Uterus (tissue), 2 donors: ENCODE results near the gene GALNTL6.

ENCODE experiments used
- POLR2A ChIP-seq, 2 donors: fragments of 450-650 bp; IDR thresholded peaks; one replicate each; pipeline ENCODE4 v1.6.1; 2016; ENCODE audit warnings: antibody characterized with exemption in 2 of 2, mild to moderate bottlenecking in 1 of 2, moderate library complexity in 1 of 2
- TF ChIP-seq, protein P1 (sequence below), 4 experiments: fragments of 200-600 bp in 2 of 4; fragments of 450-650 bp in 2 of 4; sonication (generic) in 2 of 4; IDR thresholded peaks; one replicate each; pipeline ENCODE4 v1.5.1; 2016 to 2019; ENCODE audit warnings: antibody characterized with exemption in 4 of 4, mild to moderate bottlenecking in 2 of 4, moderate library complexity in 1 of 4

DNA sequence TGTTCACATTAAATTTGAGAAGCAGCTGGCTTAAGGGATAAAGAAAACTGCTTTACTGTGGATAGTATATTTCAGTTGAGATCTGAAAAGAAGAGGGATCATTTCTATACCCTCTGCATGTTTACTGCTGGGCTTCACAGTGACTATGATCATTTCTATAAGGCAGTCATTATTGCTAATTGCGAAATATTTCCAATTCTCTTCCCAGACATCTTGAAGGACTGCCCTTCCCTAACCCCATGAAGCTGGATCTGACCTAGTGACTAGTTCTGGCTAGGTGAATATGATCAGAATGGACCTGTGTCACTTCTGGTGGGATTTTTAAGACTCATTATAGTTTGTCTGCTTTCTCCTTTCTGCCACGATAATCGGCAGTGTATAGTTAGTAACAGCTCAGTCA, 848.9 kb downstream of the GALNTL6 start:
- TF ChIP-seq, protein P1, sequence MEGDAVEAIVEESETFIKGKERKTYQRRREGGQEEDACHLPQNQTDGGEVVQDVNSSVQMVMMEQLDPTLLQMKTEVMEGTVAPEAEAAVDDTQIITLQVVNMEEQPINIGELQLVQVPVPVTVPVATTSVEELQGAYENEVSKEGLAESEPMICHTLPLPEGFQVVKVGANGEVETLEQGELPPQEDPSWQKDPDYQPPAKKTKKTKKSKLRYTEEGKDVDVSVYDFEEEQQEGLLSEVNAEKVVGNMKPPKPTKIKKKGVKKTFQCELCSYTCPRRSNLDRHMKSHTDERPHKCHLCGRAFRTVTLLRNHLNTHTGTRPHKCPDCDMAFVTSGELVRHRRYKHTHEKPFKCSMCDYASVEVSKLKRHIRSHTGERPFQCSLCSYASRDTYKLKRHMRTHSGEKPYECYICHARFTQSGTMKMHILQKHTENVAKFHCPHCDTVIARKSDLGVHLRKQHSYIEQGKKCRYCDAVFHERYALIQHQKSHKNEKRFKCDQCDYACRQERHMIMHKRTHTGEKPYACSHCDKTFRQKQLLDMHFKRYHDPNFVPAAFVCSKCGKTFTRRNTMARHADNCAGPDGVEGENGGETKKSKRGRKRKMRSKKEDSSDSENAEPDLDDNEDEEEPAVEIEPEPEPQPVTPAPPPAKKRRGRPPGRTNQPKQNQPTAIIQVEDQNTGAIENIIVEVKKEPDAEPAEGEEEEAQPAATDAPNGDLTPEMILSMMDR (IDR thresholded peaks at IDR 0.05), result no peak
- TF ChIP-seq POLR2A (IDR thresholded peaks at IDR 0.05), result no peak
